ENCODE results near the gene FUT8.

FUT8 gene

GRCh38 chr14:65491274-65491673 is 78.7 kb downstream of the FUT8 start:
- H2AFZ ChIP-seq (ENCODE audit: low read length): no peak overlapping the region
- TF ChIP-seq CTCF (conservative IDR thresholded peaks at IDR 0.05; ENCODE audit: low read length) (no peak), EZH2phosphoT487 (IDR thresholded peaks at IDR 0.05; ENCODE audit: borderline replicate concordance) (no peak)
- no peaks in the 10 kb centered on the region for H3F3A ChIP-seq (ENCODE audit: low read depth)

GRCh38 chr14:65492266-65492665 is 79.7 kb downstream of the FUT8 start:
- H3K9me2 ChIP-seq (replicated peaks; ENCODE audit: low read depth, low read length): no peaks in the 10 kb centered on the region
- no peaks in the 10 kb centered on the region for H3F3A ChIP-seq (ENCODE audit: low read depth)
- H4K20me1 ChIP-seq (ENCODE audit: insufficient read depth, low read length, poor library complexity, severe bottlenecking): no peaks in the 10 kb centered on the region
- no peaks in the 10 kb centered on the region for H3K27me3 ChIP-seq (ENCODE audit: insufficient read depth, low read length, poor library complexity, severe bottlenecking)
- H3K4me1 ChIP-seq (ENCODE audit: insufficient read depth, low read length, poor library complexity, severe bottlenecking): peaks cover 14% of the 10 kb centered on the region
- TF ChIP-seq CTCF (conservative IDR thresholded peaks at IDR 0.05; ENCODE audit: low read length) (no peak), EZH2phosphoT487 (IDR thresholded peaks at IDR 0.05; ENCODE audit: borderline replicate concordance) (no peak)
- no peak overlapping the region for H3K9ac ChIP-seq (ENCODE audit: low read depth, low read length, poor library complexity, severe bottlenecking)
- H3K4me3 ChIP-seq (ENCODE audit: low read length, poor library complexity, severe bottlenecking): no peak overlapping the region
- H3K9me3 ChIP-seq (ENCODE audit: insufficient read depth, low read depth, low read length): no peaks in the 10 kb centered on the region
- peaks cover 3% of the 10 kb centered on the region; the same call in 1 of the 2 replicates for H3K36me3 ChIP-seq (ENCODE audit: insufficient read depth, low read length)
- H3K79me2 ChIP-seq (ENCODE audit: insufficient read depth, low read length): peaks cover 37% of the 10 kb centered on the region
- no peak overlapping the region for H2AFZ ChIP-seq (ENCODE audit: low read length)
- H3K4me2 ChIP-seq (ENCODE audit: low read depth, low read length, poor library complexity, severe bottlenecking): no peak overlapping the region

More at GRCh38 chr14:65491274-65491673, 78.7 kb downstream of the FUT8 start:
- Histone ChIP-seq H3K79me2 (ENCODE audit: insufficient read depth, low read length) (peaks cover 38% of the 10 kb centered on the region), H3K4me2 (ENCODE audit: low read depth, low read length, poor library complexity, severe bottlenecking) (no peak overlapping the region), H3K4me3 (ENCODE audit: low read length, poor library complexity, severe bottlenecking) (no peak overlapping the region), H3K9me3 (ENCODE audit: insufficient read depth, low read depth, low read length) (no peaks in the 10 kb centered on the region), H3K9me2 (replicated peaks; ENCODE audit: low read depth, low read length) (no peaks in the 10 kb centered on the region), H4K20me1 (ENCODE audit: insufficient read depth, low read length, poor library complexity, severe bottlenecking) (no peaks in the 10 kb centered on the region), H3K36me3 (ENCODE audit: insufficient read depth, low read length) (peaks cover 2% of the 10 kb centered on the region; the same call in 1 of the 2 replicates), H3K4me1 (ENCODE audit: insufficient read depth, low read length, poor library complexity, severe bottlenecking) (peaks cover 14% of the 10 kb centered on the region), H3K9ac (ENCODE audit: low read depth, low read length, poor library complexity, severe bottlenecking) (no peak overlapping the region), H3K27me3 (ENCODE audit: insufficient read depth, low read length, poor library complexity, severe bottlenecking) (no peaks in the 10 kb centered on the region)

- H3K9me2 ChIP-seq (replicated peaks; ENCODE audit: low read depth, low read length): no peaks in the 10 kb centered on the region
- no peak for TF ChIP-seq CTCF (conservative IDR thresholded peaks at IDR 0.05; ENCODE audit: low read length)
- no peak for TF ChIP-seq EZH2phosphoT487 (IDR thresholded peaks at IDR 0.05; ENCODE audit: borderline replicate concordance)
- peaks cover 3% of the 10 kb centered on the region; the same call in 1 of the 2 replicates for H3K36me3 ChIP-seq (ENCODE audit: insufficient read depth, low read length)
- H3K79me2 ChIP-seq (ENCODE audit: insufficient read depth, low read length): peaks cover 24% of the 10 kb centered on the region
- H2AFZ ChIP-seq (ENCODE audit: low read length): no peak overlapping the region
- H3K4me2 ChIP-seq (ENCODE audit: low read depth, low read length, poor library complexity, severe bottlenecking): no peak overlapping the region
- no peak overlapping the region for H3K4me3 ChIP-seq (ENCODE audit: low read length, poor library complexity, severe bottlenecking)
- H4K20me1 ChIP-seq (ENCODE audit: insufficient read depth, low read length, poor library complexity, severe bottlenecking): no peaks in the 10 kb centered on the region
- H3K9ac ChIP-seq (ENCODE audit: low read depth, low read length, poor library complexity, severe bottlenecking): no peak overlapping the region
- H3K27me3 ChIP-seq (ENCODE audit: insufficient read depth, low read length, poor library complexity, severe bottlenecking): no peaks in the 10 kb centered on the region
- H3K9me3 ChIP-seq (ENCODE audit: insufficient read depth, low read depth, low read length): no peaks in the 10 kb centered on the region
- H3F3A ChIP-seq (ENCODE audit: low read depth): no peaks in the 10 kb centered on the region
- peaks cover 14% of the 10 kb centered on the region for H3K4me1 ChIP-seq (ENCODE audit: insufficient read depth, low read length, poor library complexity, severe bottlenecking)
Measured at GRCh38 chr14:65495196-65495595, 82.7 kb downstream of the FUT8 start.

Data from Loucy (cell line).